DMS 273 (cell line): ENCODE measurements around the gene TMEM14A.
"Not testable (repeated sequence)": the region's sequence is repeated elsewhere in the genome, so short reads cannot be mapped to it uniquely, and the experiment has no call there.

Source experiments
- DNase-seq: peaks from one replicate; lab custom pipeline; 2025; ENCODE audit not compliant: unreplicated experiment; lab: John Stamatoyannopoulos, UW

The TMEM14A gene

GRCh38 chr6:52694404-52694803 lies 23.5 kb downstream of the TMEM14A start:
- no peak for DNase-seq

- no peak for DNase-seq
Measured at GRCh38 chr6:52696418-52696817, 25.5 kb downstream of the TMEM14A start.

- no peak for DNase-seq
Measured at GRCh38 chr6:52697903-52698302, 27.0 kb downstream of the TMEM14A start.

GRCh38 chr6:52704060-52704459 lies 33.1 kb downstream of the TMEM14A start:
- no peak for DNase-seq

GRCh38 chr6:52704781-52705502 lies 34.0 kb downstream of the TMEM14A start:
- DNase-seq = not testable (repeated sequence)

- no peak for DNase-seq
Measured at GRCh38 chr6:52706001-52706400, 35.1 kb downstream of the TMEM14A start.

GRCh38 chr6:52707963-52708680 lies 37.2 kb downstream of the TMEM14A start:
- no peak for DNase-seq

GRCh38 chr6:52712136-52712535 lies 41.2 kb downstream of the TMEM14A start:
- no peak for DNase-seq

- DNase-seq = not testable (repeated sequence)
Measured at GRCh38 chr6:52714761-52715160, 43.8 kb downstream of the TMEM14A start.

GRCh38 chr6:52718550-52718949 lies 47.6 kb downstream of the TMEM14A start:
- no peak for DNase-seq

GRCh38 chr6:52720321-52720720 lies 49.4 kb downstream of the TMEM14A start:
- DNase-seq = no peak

- no peak for DNase-seq
Measured at GRCh38 chr6:52724042-52724405, 53.1 kb downstream of the TMEM14A start.

GRCh38 chr6:52724406-52725121 lies 53.7 kb downstream of the TMEM14A start:
- peak; percentile 83 for DNase-seq

GRCh38 chr6:52725143-52725534 lies 54.2 kb downstream of the TMEM14A start:
- no peak for DNase-seq

- no peak for DNase-seq
Measured at GRCh38 chr6:52725535-52726192, 54.8 kb downstream of the TMEM14A start.

GRCh38 chr6:52726193-52726542 lies 55.3 kb downstream of the TMEM14A start:
- DNase-seq = no peak

GRCh38 chr6:52726741-52727535 lies 56.0 kb downstream of the TMEM14A start:
- DNase-seq = no peak

- no peak for DNase-seq
Measured at GRCh38 chr6:52727908-52728307, 57.0 kb downstream of the TMEM14A start.

GRCh38 chr6:52728394-52728793 lies 57.5 kb downstream of the TMEM14A start:
- no peak for DNase-seq

GRCh38 chr6:52729576-52729975 lies 58.7 kb downstream of the TMEM14A start:
- DNase-seq = no peak

- peak; percentile 7 for DNase-seq
Measured at GRCh38 chr6:52731719-52732118, 60.8 kb downstream of the TMEM14A start.
